Peyer's patch (tissue), 4 donors: ENCODE results near the gene MBTPS2. TPM values are rescaled to one million over a fixed set of nuclear protein-coding genes. Genes with fewer than 3 reads are reported as not detected.
"Not testable (repeated sequence)": the region's sequence is repeated elsewhere in the genome, so short reads cannot be mapped to it uniquely, and the experiment has no call there.

ENCODE experiments used
- DNase-seq, 3 donors: peaks; one replicate each; pipeline ENCODE4 v3.0.0-alpha.2; 2017 to 2019
- H3K27ac ChIP-seq, 4 donors: fragments of 200-600 bp; sonication (generic); one replicate each; pipeline ENCODE4 v1.5.1; 2016 to 2019
- H3K27me3 ChIP-seq, 2 donors: fragments of 200-600 bp; sonication (generic); one replicate each; pipeline ENCODE4 v1.5.1; 2019
- H3K36me3 ChIP-seq, 3 donors: fragments of 200-600 bp; sonication (generic); one replicate each; pipeline ENCODE4 v1.5.1; 2016 to 2019
- H3K4me1 ChIP-seq, 4 donors: fragments of 200-600 bp; sonication (generic); one replicate each; pipeline ENCODE4 v1.5.1; 2016 to 2019
- H3K4me3 ChIP-seq, 4 donors: fragments of 200-600 bp; sonication (generic); 1 replicate in 3 of 4; 2 replicates in 1 of 4; pipeline ENCODE4 v1.5.1; 2016 to 2019; ENCODE audit warnings: mild to moderate bottlenecking in 1 of 4
- H3K9me3 ChIP-seq, 4 donors: fragments of 200-600 bp; sonication (generic); one replicate each; pipeline ENCODE4 v1.5.1; 2016 to 2019; ENCODE audit warnings: mild to moderate bottlenecking in 1 of 4
- CTCF ChIP-seq, 6 experiments: fragments of 450-650 bp in 4 of 6; fragments of 200-600 bp in 2 of 6; sonication (generic) in 1 of 6; IDR thresholded peaks; one replicate each; pipeline ENCODE4 v1.5.1; 2017 to 2019; ENCODE audit warnings: antibody characterized with exemption in 6 of 6, mild to moderate bottlenecking in 3 of 6, moderate library complexity in 1 of 6
- POLR2A ChIP-seq, 2 donors: fragments of 450-650 bp; IDR thresholded peaks; one replicate each; pipeline ENCODE4 v1.5.1; 2017; ENCODE audit warnings: antibody characterized with exemption in 2 of 2, mild to moderate bottlenecking in 2 of 2, moderate library complexity in 2 of 2
- total RNA-seq, 4 donors: library from RNA; depleted of rRNA; stranded (reverse); fragments of >200 nt; gene quantifications; one replicate each; pipeline ENCODE4 v1.1.0, GENCODE V29; 2016

Gene MBTPS2
- total RNA-seq, 4 donors from 2014 or later: 5.0 to 7.8 (median 5.1) TPM

GRCh38 chrX:21856504-21856903 is 17.1 kb downstream of the MBTPS2 start:
- no peaks in the 10 kb centered on the region for H3K4me1 ChIP-seq
- no peak overlapping the region for H3K27ac ChIP-seq
- TF ChIP-seq POLR2A (IDR thresholded peaks at IDR 0.05) (no peak), CTCF (IDR thresholded peaks at IDR 0.05) (no peak)
- H3K36me3 ChIP-seq: peaks cover 0 to 5% (median 0%) of the 10 kb centered on the region in 3 donors
- no peaks in the 10 kb centered on the region for H3K27me3 ChIP-seq
- no peak overlapping the region for H3K4me3 ChIP-seq
- H3K9me3 ChIP-seq: no peaks in the 10 kb centered on the region
- no peak for DNase-seq

DNA sequence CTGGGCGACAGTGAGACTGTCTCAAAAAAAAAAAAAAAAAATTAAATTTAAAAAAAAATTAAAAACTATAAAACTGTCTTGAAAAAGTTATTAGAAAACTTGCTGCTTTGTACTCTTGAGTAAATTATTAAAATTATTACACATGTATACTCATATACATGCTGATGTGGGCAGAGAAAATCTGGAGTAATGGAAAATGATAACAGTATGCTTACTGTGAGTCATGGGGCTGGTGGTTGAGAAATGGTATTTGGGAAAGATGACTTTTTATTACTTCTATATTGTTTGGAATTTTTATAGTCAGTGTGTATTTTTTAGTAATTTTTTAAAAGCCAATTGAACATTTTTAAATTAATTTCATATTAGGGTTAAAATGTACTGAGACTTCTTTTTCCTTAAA is 23.8 kb downstream of the MBTPS2 start:
- Histone ChIP-seq H3K27ac (no peak overlapping the region), H3K9me3 (no peaks in the 10 kb centered on the region), H3K4me1 (no peaks in the 10 kb centered on the region), H3K27me3 (no peaks in the 10 kb centered on the region), H3K4me3 (no peak overlapping the region), H3K36me3 (no peaks in the 10 kb centered on the region)
- DNase-seq: no peak
- TF ChIP-seq POLR2A (IDR thresholded peaks at IDR 0.05) (no peak), CTCF (IDR thresholded peaks at IDR 0.05) (no peak)

DNA sequence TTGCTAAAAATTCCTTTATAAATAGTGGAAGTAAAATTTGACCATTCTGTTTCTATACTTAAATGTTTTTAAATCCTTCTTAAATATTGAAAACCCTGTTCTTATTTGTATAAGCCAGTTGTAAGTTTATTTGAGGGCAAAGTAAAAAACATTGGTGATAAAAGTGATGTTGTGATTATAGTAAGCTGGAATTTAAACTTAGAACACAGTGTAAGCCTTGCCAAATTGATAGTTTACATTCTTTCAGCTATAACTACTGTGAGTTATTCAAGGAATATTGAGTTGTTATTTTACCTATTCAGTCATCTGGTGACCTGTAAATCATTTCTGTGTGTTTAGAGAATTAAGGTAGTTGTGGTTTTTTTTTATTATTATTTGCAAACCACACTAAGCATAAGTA is 26.0 kb downstream of the MBTPS2 start:
- DNase-seq: no peak
- TF ChIP-seq POLR2A (IDR thresholded peaks at IDR 0.05): no peak
- no peak for TF ChIP-seq CTCF (IDR thresholded peaks at IDR 0.05)
- Histone ChIP-seq H3K36me3 (no peaks in the 10 kb centered on the region), H3K27ac (no peak overlapping the region), H3K27me3 (no peaks in the 10 kb centered on the region), H3K4me1 (no peaks in the 10 kb centered on the region), H3K4me3 (no peak overlapping the region), H3K9me3 (no peaks in the 10 kb centered on the region)

GRCh38 chrX:21870494-21870893 is 31.1 kb downstream of the MBTPS2 start:
- no peaks in the 10 kb centered on the region for H3K36me3 ChIP-seq
- no peak for DNase-seq
- H3K9me3 ChIP-seq: no peaks in the 10 kb centered on the region
- H3K27me3 ChIP-seq: no peaks in the 10 kb centered on the region
- H3K27ac ChIP-seq: no peak overlapping the region
- TF ChIP-seq POLR2A (IDR thresholded peaks at IDR 0.05): no peak
- no peak for TF ChIP-seq CTCF (IDR thresholded peaks at IDR 0.05)
- no peak overlapping the region for H3K4me3 ChIP-seq
- no peaks in the 10 kb centered on the region for H3K4me1 ChIP-seq

GRCh38 chrX:21873063-21873775 is 33.8 kb downstream of the MBTPS2 start:
- Histone ChIP-seq H3K9me3 (no peaks in the 10 kb centered on the region), H3K27me3 (no peaks in the 10 kb centered on the region), H3K4me1 (no peaks in the 10 kb centered on the region), H3K36me3 (no peaks in the 10 kb centered on the region), H3K4me3 (no peak overlapping the region), H3K27ac (no peak overlapping the region)
- no peak for TF ChIP-seq POLR2A (IDR thresholded peaks at IDR 0.05)
- no peak for TF ChIP-seq CTCF (IDR thresholded peaks at IDR 0.05)
- no peak for DNase-seq

DNA sequence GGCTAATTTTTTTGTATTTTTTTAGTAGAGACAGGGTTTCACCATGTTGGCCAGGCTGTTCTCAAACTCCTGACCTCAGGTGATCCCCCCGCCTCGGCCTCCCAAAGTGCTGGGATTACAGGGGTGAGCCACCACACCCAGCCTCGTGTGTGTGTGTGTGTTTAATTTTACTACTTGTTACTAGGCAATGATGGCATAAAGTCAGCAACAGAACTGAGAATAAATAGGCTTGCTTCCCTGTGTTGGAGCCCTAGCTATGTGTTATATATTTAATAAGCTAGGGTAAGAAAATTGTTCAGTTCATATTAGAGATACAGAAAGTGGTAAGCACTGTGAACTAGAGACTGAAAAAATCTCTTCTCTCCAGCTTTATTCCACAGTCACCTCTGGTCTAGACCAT is 34.8 kb downstream of the MBTPS2 start:
- not testable (repeated sequence) for H3K4me3 ChIP-seq, H3K36me3 ChIP-seq, DNase-seq, H3K9me3 ChIP-seq, H3K4me1 ChIP-seq, H3K27ac ChIP-seq, H3K27me3 ChIP-seq
